GM21390 (cell line): ENCODE results near the gene TAS2R41.

Source experiments
- ATAC-seq: cut with Tn5 transposase; IDR thresholded peaks from one replicate; pipeline ENCODE4 v1.9.1; 2021; ENCODE audit not compliant: unreplicated experiment

The TAS2R41 gene

DNA sequence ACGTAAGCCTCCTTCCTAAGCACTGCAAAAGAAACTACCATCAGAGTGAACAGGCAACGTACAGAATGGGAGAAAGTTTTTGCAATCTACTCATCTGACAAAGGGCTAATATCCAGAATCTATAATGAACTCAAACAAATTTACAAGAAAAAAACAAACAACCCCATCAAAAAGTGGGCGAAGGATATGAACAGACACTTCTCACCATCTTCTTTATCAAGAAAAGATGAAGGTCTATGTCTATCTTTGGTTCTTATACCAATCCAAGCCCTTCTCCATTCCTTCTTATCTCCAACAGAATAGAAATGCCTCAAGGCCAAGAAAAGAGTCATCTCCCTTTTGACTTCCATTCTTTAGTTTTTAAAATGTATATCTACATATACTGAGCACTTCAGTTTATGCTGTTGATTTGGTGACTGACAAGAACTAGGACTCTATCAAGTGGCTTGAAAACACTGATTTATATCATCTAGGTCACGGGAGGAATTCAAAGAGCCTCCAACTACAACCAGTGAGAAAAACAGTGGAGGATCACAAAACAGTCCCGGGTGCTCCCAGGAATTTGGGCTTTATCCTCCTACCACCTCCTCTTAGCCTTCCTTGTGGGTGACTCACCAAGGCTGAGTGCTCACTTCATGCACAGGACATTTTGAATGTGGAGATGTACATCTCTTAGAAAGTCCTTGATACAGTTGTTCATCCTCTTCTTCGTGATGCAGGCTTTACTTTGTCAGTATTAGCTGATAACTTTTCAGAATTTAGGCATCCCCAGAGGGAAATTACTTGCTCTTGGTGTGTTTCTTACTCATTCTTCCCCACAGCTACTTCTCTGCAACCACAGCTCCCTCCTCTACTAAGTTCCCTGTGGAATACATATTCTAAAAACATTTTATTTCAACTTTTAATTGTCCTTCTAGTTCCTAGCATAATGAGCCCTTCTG is 15.4 kb downstream of the TAS2R41 start:
- no peak for ATAC-seq

DNA sequence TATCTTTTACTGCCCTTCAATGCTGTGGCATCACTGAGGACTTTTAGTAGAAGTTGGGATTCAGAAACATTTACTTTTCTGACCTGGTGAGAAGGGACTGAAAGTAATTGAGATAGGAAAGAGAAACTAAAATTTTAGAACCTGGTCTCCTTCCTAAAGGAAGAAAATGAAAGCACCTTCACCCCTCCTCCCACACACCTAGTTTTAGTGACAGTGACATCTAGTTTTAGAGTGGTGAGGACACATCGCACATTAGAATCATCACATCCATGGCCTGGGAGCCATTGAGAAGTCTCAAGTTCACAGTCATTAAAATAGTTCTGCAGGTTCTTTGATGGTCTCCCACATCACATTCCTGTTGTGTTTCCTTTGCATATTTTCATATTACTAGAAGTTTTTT is 16.1 kb downstream of the TAS2R41 start:
- no peak for ATAC-seq

DNA sequence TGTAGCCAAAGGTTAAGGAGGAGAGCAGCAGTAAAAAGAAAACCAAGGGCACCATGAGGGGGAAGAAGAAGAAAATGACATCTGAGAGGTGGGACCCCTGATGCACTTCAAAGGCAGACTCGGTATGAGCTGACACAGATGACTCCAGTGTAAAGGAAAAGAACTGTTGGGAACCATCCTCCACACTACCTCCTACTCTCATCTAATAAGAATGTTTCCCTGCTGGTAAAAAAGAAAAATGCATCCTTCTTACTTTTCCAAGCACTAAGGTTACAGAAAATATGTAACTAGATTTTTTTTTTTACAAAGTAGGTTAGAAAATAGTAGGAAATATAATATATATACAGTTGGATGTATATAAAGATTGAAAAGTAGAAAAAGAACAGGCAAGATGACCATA is 16.9 kb downstream of the TAS2R41 start:
- ATAC-seq = no peak

DNA sequence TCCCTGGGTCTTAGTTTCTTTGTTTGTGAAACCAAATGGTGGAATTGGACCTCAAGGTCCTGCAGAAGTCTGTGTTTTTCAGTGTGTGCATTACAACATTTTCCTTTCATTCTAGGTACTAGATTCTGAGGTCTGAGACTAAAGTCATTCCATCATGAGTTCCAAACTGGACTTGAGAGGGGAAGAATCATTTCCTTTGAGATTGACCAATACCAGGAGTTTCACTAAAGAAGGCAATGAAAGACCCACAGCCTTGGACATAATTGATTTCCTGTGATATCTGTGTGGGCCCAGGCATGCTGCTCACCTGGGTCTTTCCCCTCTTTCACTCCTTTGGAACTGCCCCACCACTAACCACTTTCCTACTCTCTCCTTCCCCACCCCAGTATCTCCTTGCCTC is 18.2 kb downstream of the TAS2R41 start:
- ATAC-seq = no peak

DNA sequence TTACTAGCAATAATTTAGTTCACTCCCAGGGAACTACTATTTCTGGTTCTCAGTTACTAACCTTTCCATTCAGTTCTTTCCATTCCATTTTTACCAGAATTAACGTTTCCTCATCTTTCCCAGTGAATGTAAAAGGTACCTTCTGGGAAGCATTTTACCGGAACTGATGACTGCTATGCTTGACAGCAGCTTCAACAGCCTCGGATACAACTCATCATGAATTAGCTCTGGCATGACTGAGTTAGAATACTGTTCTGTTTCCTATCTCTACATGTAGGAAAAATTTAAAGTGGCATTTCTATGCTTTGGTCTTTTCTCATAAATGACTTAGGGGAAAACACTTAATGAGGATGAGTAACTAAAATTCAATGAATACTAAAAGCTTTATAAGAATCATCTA is 18.6 kb downstream of the TAS2R41 start:
- no peak for ATAC-seq

DNA sequence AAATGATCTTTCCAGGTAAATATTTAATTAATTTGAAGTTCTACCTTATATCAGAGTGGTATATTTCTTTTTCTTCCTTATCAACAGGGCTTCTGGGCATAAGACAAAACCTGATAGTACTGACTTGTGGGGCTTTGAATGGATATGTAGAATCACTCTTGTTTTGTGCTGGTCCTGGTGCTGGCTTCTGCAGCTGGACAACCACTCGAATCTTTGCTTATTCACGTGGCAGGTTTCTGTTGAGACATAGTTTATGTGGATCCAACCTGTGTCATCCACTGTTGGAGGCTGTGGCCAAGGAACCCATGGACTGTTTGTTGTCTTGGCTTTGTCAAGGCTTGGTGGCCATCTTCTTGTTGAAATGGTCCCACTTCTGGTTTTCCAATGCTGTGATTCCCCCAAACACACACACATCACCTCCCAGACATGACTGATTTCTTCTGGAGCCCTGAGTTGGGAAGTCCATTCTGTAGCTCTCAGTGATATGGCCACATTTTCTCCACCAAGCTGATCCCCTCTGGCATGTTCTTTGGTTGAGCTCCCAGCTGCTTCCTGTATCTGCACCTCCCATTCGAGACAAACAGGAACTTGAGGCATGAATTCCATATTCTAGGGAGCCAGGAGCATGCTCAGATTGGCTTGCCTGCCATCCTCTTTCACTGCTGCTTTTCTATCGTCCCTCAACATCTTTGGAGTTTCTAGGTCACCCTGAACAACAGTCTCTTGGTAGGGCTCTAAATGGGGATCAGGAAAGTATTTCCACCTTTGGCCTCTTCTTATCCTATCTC is 19.5 kb downstream of the TAS2R41 start:
- ATAC-seq = no peak

DNA sequence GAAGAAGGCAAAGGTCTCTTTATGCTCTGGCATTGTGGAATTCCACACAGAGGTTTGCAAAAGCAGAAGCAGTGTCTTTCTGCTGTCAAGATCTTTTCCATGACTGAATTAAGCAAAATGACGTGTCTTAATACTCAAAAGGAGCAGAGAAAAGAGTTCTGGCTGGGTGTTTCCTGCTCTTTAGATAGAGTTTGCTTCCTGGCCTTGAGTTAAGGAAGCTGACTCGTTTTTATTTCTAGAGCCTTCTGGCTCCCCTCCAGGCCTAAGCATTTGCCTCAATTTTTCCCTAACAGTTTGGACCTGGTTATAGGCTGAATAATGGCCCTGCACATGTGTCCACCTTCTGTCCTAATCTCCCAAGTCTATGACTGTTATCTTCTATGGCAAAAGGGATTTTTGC is 21.6 kb downstream of the TAS2R41 start:
- ATAC-seq = no peak

DNA sequence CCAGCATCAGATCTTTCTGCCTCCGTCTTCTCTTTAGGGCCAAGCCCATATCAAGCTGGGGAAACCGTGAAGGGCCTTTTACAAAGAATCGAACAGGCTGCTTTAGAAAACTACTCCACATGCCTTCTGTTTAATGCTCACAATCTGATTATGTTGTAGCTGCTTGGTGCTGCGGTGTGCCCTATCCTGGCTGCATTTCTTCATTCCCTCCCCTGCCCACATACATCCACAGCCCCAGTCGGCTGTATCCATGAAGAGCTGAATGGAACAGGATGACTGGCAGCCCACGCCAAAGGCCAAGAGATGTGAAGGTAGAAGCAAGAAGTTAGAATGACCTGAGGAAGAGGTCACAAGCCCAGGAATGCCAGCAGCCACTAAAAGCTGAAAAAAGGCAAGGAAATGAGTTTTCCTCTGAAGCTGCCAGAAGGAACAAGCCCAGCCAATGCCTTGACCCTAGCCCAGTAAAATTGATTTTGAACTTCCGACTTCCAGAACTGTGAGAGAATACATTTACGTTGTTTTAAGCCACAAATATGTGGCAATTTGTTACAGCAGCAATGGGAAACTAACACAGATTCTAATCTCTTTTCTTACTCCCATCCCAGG is 22.2 kb downstream of the TAS2R41 start:
- no peak for ATAC-seq

DNA sequence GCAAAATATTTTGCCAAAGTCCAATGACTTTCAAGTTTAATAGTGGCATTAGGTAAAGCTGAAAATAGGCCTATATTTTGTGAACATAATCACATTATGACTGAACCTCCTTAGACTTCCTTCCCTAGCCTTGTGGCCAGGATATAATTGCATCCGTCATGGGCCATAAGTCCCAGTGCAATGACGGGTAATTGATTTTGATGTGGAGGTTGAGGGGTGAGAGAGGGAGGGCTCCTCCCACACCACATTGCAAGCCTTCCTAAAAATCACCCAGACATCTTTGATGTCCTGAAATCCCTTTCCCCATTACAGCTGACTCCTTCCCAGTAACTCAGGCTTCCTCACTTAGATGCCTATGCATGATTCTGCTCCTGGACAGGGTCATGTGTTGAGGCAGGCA is 25.6 kb downstream of the TAS2R41 start:
- no peak for ATAC-seq

DNA sequence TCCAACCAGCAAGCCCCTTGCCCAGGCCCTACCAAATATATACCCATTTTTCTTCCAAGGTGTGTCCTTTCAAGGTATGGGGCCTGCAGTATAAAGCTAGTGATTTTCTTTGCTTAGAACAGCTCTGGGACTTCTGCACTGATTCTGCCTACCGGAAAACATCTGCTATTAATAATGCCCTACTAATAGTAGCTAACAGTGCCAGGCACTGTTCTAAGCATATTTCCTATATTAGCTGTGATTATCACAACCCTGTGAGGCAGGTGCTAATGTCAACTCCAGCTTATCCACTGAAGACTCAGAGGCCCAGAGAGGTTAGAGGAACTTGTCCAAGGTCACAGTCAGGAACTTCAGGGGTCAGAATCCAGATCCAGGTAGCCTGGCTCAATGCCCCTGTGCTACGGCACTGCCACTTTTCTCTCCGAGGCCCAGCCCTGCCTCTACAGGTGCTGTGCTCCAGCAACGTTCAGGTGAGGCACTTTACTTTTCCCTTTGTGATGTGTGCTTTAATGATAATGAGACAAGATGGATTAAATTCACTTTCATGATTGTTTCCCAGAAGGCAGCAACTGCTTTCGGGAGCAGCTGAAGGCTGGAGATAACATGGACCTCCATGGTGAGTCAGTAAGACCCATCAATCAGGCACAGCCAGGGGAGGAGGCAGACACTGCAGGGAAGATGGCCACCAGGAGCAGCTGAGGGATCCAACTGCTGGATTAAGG is 26.7 kb downstream of the TAS2R41 start:
- no peak for ATAC-seq

DNA sequence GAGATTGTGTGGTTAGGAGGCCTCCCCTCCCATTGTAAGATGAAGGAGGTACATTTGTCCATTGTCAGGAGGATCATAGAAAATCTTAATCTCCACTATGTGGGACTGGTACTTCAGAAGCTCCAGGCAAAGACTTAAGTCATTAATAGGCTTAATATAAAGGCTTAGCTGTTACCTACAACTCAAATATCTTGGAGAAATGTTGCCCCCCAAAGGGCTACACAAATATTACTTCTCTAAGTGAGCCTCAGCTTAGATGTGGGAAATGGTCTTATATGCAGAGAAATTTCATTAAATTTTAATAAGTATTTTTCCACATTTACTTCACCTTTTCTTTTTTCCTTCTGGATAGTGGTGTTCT is 27.2 kb downstream of the TAS2R41 start:
- no peak for ATAC-seq

DNA sequence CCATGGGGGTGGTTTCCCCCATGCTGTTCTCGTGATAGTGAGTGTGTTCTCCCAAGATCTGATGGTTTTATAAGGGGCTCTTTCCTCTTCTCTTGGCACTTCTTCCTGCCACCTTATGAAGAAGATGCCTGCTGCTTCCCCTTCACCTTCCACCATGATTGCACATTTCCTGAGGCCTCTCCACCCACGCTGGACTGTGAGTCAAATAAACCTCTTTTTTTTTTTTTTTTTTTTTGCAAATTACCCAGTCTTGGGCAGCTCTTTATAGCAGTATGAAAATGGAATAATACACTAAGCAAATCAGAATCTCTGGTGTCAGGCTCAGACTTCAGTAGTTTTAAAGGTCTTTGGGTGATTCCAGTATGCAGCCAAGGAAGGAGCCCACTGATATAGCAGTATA is 28.2 kb downstream of the TAS2R41 start:
- no peak for ATAC-seq

DNA sequence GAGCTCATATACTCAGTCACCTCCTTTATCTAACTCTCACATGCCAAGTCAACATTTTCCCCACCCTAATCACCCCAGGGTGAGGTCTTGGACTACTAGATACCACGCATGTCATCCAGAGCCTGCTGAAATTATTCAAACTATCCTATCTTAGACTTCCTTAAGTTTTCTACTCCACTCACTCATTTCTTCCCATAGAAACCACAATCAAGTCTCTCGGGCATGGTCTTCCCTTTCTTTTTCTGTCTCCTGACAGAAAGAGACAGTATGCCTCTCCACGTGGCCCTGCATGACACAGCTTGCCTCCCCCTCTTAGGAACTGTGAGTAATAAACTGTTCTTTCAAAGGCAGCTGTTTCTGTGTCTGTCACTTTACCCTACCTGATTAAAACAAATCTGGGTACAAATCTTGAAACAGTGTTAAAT is 29.4 kb downstream of the TAS2R41 start:
- ATAC-seq = no peak

DNA sequence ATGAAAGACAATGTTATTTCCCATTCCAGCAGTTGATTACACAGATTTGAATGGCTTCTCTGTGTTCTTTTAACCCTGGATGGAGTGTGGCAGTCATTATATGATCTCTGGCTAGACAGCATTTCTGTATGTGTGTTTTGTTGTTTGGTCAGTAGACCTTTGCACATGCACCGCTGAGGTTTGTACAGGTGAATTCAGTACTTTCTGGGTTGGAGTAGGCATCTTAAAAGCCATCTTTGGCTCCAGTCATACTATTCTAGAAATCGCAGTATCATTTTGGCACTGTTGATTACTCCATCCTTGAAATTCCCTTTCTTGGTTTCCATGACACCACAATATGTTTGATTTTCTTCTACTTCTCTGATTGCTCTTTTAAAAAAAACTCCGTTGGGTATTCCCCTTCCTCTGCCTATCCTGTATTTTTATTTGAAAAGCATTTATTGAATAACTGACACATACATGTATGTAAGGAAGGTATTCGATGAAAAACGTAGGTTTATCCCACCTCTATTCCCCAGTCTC is 29.9 kb downstream of the TAS2R41 start:
- ATAC-seq = no peak

DNA sequence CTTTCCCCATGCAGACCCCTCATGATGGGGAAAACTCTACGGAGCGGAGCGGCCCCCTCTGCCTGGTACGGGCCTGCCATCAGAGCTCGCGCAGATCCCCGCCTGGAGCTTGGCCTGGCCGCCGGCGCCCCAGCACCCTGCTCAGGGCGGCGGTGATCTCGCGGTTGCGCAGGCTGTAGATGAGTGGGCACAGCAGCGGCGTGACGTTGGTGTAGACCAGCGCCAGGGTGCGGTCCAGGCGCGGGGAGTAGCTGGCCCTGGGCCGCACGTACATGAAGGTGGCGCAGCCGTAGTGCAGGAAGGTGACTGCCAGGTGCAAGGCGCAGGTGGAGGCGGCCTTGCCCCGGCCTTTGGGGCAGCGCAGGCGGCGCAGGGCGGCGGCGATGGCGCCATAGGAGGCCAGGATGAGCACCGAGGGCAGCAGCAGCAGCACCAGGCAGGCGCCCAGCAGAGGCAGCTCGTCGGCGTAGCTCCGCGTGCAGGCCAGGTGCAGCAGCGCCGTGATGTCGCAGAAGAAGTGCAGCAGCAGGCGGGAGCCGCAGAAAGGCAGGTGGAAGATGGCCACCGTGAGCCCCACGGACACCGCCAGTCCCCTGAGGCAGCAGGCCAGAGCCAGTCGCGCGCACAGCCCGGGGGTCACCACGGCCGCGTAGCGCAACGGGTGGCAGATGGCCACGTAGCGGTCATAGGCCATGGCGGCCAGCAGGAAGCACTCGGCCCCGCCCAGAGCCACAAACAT is 33.4 kb downstream of the TAS2R41 start:
- ATAC-seq = no peak

DNA sequence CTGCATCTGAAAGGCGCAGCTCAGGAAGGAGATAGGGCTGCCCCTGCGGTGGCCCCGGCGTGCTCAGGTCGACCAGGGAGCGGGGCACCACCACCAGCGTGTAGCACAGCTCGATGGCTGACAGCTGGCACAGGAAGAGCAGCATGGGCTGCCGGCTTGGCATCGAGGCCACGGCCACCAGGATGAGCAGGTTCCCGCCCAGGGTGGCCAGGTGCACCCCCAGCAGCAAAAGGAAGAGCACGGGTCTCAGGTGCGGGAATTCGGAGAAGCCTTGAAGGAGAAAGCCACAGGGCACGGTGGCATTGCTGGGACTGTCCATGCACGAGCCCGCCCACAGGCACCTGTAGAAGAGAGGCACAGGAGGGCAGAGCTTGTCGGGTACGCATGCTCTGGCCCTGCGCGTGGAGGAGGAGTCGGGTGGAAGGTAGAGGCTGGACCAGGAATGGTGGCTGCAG is 33.9 kb downstream of the TAS2R41 start:
- no peak for ATAC-seq

DNA sequence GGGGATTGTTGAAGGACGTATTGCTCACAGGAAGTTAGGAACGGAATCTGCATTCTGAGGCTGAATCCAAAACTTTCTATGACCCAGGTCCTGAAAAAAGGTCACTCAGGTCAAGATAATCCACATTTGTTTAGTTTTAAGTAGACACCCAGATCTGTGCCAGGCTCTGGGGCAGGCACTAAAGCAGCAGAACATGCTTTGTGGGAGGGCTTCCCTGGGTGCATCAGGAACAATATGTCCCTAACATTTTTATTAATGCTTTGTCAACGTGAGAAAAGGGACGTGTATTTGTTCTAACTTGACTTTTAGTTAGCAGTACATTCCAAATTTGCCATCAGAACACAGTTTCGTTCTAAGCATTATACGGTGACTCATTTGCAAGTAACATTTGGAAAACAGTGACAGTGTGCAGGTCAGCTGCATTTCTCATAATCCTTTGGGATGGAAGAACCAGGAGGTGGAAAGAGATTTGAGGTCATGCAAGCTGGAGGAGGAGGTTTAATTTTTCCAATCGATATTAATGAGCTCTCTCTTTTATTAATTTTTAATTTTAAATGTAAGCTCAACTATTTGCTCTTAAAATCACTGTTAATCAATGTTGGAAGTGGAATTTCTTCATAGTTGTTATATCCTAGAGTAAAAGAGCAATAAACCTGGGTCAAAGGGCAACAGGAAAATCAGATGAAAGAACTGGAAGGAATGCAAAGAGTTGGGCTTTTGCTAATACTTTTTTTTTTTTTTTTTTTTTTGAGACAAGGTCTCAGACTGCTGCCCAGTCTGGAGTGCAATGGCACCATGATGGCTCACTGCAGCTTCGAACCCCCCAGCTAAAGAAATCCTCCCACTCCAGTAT is 35.0 kb downstream of the TAS2R41 start:
- no peak for ATAC-seq

DNA sequence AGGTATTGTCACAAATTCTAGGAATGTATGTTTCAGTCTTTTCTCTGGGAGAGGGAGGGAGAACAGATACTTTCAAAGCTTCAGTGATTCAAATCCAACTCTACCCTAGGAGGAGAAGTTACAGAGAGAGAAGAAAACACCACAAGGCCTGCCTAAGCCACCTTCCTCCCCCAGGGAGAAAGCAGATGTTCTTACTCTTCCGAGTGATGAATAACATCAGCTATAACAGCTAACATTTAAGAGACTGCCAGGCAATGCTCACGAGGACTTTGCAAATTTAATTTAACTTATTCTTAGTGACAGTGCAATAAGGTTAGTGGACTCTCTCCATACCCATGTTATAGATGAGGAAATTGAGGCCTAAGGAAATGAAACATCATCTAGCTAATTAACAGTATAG is 36.8 kb downstream of the TAS2R41 start:
- no peak for ATAC-seq
